ENCODE results near the gene SNX5. TPM values are rescaled to one million over a fixed set of nuclear protein-coding genes. Genes with fewer than 3 reads are reported as not detected.
A peak's percentile ranks its signal among the peaks of the same experiment; 100 is the strongest.

SNX5 gene
- total and polyA plus RNA-seq, 2 of the 13 experiments (the other 11 are each of a cell fraction or from before 2014, with no cell fraction given), result 664 to 1,040 TPM

- TF ChIP-seq CBX2 (IDR thresholded peaks at IDR 0.05; ENCODE audit: low read depth, low read length), result no peak
- no peak for TF ChIP-seq CBX2 (CRISPR knock-in tag; IDR thresholded peaks at IDR 0.05; ENCODE audit: low read depth)
- TF ChIP-seq, protein P1, sequence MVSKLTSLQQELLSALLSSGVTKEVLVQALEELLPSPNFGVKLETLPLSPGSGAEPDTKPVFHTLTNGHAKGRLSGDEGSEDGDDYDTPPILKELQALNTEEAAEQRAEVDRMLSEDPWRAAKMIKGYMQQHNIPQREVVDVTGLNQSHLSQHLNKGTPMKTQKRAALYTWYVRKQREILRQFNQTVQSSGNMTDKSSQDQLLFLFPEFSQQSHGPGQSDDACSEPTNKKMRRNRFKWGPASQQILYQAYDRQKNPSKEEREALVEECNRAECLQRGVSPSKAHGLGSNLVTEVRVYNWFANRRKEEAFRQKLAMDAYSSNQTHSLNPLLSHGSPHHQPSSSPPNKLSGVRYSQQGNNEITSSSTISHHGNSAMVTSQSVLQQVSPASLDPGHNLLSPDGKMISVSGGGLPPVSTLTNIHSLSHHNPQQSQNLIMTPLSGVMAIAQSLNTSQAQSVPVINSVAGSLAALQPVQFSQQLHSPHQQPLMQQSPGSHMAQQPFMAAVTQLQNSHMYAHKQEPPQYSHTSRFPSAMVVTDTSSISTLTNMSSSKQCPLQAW (CRISPR knock-in tag; IDR thresholded peaks at IDR 0.05), result no peak
- TF ChIP-seq, protein P2, sequence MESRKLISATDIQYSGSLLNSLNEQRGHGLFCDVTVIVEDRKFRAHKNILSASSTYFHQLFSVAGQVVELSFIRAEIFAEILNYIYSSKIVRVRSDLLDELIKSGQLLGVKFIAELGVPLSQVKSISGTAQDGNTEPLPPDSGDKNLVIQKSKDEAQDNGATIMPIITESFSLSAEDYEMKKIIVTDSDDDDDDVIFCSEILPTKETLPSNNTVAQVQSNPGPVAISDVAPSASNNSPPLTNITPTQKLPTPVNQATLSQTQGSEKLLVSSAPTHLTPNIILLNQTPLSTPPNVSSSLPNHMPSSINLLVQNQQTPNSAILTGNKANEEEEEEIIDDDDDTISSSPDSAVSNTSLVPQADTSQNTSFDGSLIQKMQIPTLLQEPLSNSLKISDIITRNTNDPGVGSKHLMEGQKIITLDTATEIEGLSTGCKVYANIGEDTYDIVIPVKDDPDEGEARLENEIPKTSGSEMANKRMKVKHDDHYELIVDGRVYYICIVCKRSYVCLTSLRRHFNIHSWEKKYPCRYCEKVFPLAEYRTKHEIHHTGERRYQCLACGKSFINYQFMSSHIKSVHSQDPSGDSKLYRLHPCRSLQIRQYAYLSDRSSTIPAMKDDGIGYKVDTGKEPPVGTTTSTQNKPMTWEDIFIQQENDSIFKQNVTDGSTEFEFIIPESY (CRISPR knock-in tag; IDR thresholded peaks at IDR 0.05), result no peak
- TF ChIP-seq, protein P3, sequence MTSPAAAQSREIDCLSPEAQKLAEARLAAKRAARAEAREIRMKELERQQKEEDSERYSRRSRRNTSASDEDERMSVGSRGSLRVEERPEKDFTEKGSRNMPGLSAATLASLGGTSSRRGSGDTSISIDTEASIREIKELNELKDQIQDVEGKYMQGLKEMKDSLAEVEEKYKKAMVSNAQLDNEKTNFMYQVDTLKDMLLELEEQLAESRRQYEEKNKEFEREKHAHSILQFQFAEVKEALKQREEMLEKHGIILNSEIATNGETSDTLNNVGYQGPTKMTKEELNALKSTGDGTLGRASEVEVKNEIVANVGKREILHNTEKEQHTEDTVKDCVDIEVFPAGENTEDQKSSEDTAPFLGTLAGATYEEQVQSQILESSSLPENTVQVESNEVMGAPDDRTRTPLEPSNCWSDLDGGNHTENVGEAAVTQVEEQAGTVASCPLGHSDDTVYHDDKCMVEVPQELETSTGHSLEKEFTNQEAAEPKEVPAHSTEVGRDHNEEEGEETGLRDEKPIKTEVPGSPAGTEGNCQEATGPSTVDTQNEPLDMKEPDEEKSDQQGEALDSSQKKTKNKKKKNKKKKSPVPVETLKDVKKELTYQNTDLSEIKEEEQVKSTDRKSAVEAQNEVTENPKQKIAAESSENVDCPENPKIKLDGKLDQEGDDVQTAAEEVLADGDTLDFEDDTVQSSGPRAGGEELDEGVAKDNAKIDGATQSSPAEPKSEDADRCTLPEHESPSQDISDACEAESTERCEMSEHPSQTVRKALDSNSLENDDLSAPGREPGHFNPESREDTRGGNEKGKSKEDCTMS (CRISPR knock-in tag; conservative IDR thresholded peaks at IDR 0.05), result no peak
- no peak for TF ChIP-seq ZFP37 (CRISPR knock-in tag; IDR thresholded peaks at IDR 0.05; ENCODE audit: borderline replicate concordance)
- TF ChIP-seq, protein P4, sequence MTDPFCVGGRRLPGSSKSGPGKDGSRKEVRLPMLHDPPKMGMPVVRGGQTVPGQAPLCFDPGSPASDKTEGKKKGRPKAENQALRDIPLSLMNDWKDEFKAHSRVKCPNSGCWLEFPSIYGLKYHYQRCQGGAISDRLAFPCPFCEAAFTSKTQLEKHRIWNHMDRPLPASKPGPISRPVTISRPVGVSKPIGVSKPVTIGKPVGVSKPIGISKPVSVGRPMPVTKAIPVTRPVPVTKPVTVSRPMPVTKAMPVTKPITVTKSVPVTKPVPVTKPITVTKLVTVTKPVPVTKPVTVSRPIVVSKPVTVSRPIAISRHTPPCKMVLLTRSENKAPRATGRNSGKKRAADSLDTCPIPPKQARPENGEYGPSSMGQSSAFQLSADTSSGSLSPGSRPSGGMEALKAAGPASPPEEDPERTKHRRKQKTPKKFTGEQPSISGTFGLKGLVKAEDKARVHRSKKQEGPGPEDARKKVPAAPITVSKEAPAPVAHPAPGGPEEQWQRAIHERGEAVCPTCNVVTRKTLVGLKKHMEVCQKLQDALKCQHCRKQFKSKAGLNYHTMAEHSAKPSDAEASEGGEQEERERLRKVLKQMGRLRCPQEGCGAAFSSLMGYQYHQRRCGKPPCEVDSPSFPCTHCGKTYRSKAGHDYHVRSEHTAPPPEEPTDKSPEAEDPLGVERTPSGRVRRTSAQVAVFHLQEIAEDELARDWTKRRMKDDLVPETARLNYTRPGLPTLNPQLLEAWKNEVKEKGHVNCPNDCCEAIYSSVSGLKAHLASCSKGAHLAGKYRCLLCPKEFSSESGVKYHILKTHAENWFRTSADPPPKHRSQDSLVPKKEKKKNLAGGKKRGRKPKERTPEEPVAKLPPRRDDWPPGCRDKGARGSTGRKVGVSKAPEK (CRISPR knock-in tag; IDR thresholded peaks at IDR 0.05; ENCODE audit: borderline replicate concordance), result no peak
- no peak for TF ChIP-seq ZNF101 (CRISPR knock-in tag; IDR thresholded peaks at IDR 0.05; ENCODE audit: borderline replicate concordance, low read depth)
- TF ChIP-seq SNAPC4 (CRISPR knock-in tag; IDR thresholded peaks at IDR 0.05), result no peak; the same call in 1 of the 2 replicates
- TF ChIP-seq HOMEZ (CRISPR knock-in tag; IDR thresholded peaks at IDR 0.05; ENCODE audit: low read depth), result no peak
- no peak for TF ChIP-seq ELF4 (CRISPR knock-in tag; IDR thresholded peaks at IDR 0.05; ENCODE audit: borderline replicate concordance)
- peak; percentile 5; the same call in 1 of the 2 replicates for TF ChIP-seq PPARG (CRISPR knock-in tag; conservative IDR thresholded peaks at IDR 0.05)
Measured at GRCh38 chr20:17969884-17970409, 1.4 kb upstream of the SNX5 start (continued).
